CD4-positive, alpha-beta T cell (primary cell): Measurements from ENCODE around the gene CACNG7. TPM values are rescaled to one million over a fixed set of nuclear protein-coding genes. Genes with fewer than 3 reads are reported as not detected.
A peak's percentile ranks its signal among the peaks of the same experiment; 100 is the strongest.

ENCODE experiments used
- ATAC-seq: fragments of 200-7000 bp; cut with Tn5 transposase; one replicate; pipeline ENCODE4 v1.10.0; 2022; ENCODE audit warnings: mild to moderate bottlenecking; ENCODE audit not compliant: poor library complexity
- CTCF ChIA-PET: fragments of 350-600 bp; sonication (Branson Sonifier 250); formaldehyde crosslinking; loops from one replicate; lab custom pipeline; 2021; ENCODE audit warnings: antibody characterized with exemption, inconsistent platforms; lab: Charles Lee
- POLR2A ChIA-PET: fragments of 350-600 bp; sonication (Branson Sonifier 250); formaldehyde crosslinking; loops from one replicate; lab custom pipeline; 2021; ENCODE audit warnings: antibody characterized with exemption, inconsistent platforms; lab: Charles Lee
- DNase-seq, 14 experiments: peaks; one replicate each; pipeline ENCODE4 v3.0.0-alpha.2; 2013 to 2020; ENCODE audit warnings: mixed read lengths in 2 of 14
- H3K27ac ChIP-seq, 2 donors: one replicate each; pipeline versions ENCODE4 v1.5.1 to v1.7.0; 2013; ENCODE audit warnings: low read length in 2 of 2, low read depth in 1 of 2, mild to moderate bottlenecking in 1 of 2
- H3K27me3 ChIP-seq, 2 experiments: 1 replicate in 1 of 2; 2 replicates in 1 of 2; pipeline versions ENCODE4 v1.6.1 to v1.7.0; 2013; ENCODE audit warnings: low read length in 2 of 2, control low read depth in 1 of 2, mild to moderate bottlenecking in 1 of 2, moderate library complexity in 1 of 2; ENCODE audit not compliant: insufficient read depth in 2 of 2, control insufficient read depth in 1 of 2
- H3K36me3 ChIP-seq: one replicate; pipeline ENCODE4 v1.6.1; 2013; ENCODE audit warnings: low read length, control low read depth; ENCODE audit not compliant: insufficient read depth
- H3K4me1 ChIP-seq: one replicate; pipeline ENCODE4 v1.6.1; 2013; ENCODE audit warnings: low read length, control low read depth; ENCODE audit not compliant: insufficient read depth
- H3K4me3 ChIP-seq: one replicate; pipeline ENCODE4 v1.5.1; 2013; ENCODE audit warnings: mild to moderate bottlenecking, low read length, moderate library complexity
- H3K9me3 ChIP-seq, 2 experiments: 1 replicate in 1 of 2; 2 replicates in 1 of 2; pipeline versions ENCODE4 v1.6.1 to v1.7.0; 2013; ENCODE audit warnings: low read length in 2 of 2, mild to moderate bottlenecking in 2 of 2, control low read depth in 1 of 2, moderate library complexity in 1 of 2; ENCODE audit not compliant: control insufficient read depth in 1 of 2, insufficient read depth in 1 of 2
- H3K27ac Mint-ChIP-seq: one replicate; pipeline ENCODE4 v1.8.0; 2020; ENCODE audit warnings: mixed read lengths
- H3K27me3 Mint-ChIP-seq: one replicate; pipeline ENCODE4 v1.8.0; 2021; ENCODE audit warnings: mixed read lengths
- H3K36me3 Mint-ChIP-seq: one replicate; pipeline ENCODE4 v1.8.0; 2021; ENCODE audit warnings: low read depth, mixed read lengths
- H3K4me1 Mint-ChIP-seq: one replicate; pipeline ENCODE4 v1.8.0; 2021; ENCODE audit warnings: low read depth, mixed read lengths
- H3K4me3 Mint-ChIP-seq: one replicate; pipeline ENCODE4 v1.8.0; 2020; ENCODE audit warnings: mild to moderate bottlenecking, mixed read lengths
- H3K9me3 Mint-ChIP-seq: one replicate; pipeline ENCODE4 v1.8.0; 2020; ENCODE audit warnings: mixed read lengths
- intact Hi-C, 2 experiments: fragments of 100-400 bp; cut with DNase I in 1 of 2; cut with micrococcal nuclease in 1 of 2; formaldehyde crosslinking; loops; one replicate each; pipeline versions ENCODE4 v1.15.1 to v1.9.0; 2023 to 2025; cut with DNase I, micrococcal nuclease
- total RNA-seq, 174 experiments: library from RNA in 2 of 174; stranded (reverse) in 2 of 174; gene quantifications; one replicate each; pipeline ENCODE4 v1.2.3 and lab custom pipeline; 2021 to 2026
- TF ChIP-seq, protein P1 (sequence below): fragments of 200-600 bp; IDR thresholded peaks from one replicate; pipeline ENCODE4 v1.8.0; 2022; ENCODE audit warnings: antibody characterized with exemption, mild to moderate bottlenecking

The CACNG7 gene
- total RNA-seq, 2 experiments from 2014 or later: not detected

DNA sequence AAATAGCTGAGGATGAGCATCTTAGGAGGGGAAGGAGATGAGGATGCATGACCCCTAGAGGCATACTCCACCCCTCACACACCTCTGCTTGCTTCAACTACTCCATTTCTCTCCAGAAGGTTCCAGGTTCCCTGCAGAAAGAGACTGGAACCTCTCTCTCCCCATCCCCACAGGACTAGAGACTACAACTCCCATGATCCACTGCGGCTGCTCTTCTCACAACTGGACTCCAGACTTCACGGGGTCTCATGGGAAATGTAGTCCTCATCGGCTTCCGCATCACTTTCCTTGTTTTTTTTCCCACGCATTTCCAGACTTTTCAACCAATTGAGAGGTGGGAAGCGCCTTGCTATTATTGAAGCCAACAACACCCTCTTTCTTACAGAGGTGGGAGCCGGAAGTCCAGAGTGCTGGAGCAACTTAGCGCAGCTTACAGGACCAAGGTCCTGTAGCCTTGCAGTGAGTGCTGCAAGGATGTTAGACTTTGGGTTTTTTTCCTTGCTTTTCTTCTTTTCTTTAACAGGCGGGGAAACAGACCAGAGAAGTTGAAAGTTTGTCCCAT lies 68.4 kb downstream of the CACNG7 start:
- H3K9me3 Mint-ChIP-seq: no peaks in the 10 kb centered on the region
- ChIA-PET POLR2A (interaction anchor here (0.7 kb wide), 1 partner anchor 1499 kb away, joined by 3 read pairs; the partner anchor contains the start of gene ZNF628), CTCF (no interaction called here)
- TF ChIP-seq, protein P1, sequence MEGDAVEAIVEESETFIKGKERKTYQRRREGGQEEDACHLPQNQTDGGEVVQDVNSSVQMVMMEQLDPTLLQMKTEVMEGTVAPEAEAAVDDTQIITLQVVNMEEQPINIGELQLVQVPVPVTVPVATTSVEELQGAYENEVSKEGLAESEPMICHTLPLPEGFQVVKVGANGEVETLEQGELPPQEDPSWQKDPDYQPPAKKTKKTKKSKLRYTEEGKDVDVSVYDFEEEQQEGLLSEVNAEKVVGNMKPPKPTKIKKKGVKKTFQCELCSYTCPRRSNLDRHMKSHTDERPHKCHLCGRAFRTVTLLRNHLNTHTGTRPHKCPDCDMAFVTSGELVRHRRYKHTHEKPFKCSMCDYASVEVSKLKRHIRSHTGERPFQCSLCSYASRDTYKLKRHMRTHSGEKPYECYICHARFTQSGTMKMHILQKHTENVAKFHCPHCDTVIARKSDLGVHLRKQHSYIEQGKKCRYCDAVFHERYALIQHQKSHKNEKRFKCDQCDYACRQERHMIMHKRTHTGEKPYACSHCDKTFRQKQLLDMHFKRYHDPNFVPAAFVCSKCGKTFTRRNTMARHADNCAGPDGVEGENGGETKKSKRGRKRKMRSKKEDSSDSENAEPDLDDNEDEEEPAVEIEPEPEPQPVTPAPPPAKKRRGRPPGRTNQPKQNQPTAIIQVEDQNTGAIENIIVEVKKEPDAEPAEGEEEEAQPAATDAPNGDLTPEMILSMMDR: no peak
- intact Hi-C loops: loop anchor here in 1 of 2 experiments (5.0 kb wide), 3 partner anchors 110 to 140 kb away; partner anchors contain the start of genes MYADM, NDUFA3, OSCAR and PRPF31
- peaks cover 78% of the 10 kb centered on the region for H3K27me3 Mint-ChIP-seq
- peaks cover 57 to 58% of the 10 kb centered on the region in 2 experiments for H3K27me3 ChIP-seq
- no peak overlapping the region for H3K27ac ChIP-seq
- peaks cover 38% of the 10 kb centered on the region for H3K4me1 Mint-ChIP-seq
- peak overlapping the region; percentile 82 for H3K4me3 Mint-ChIP-seq
- peak overlapping the region; percentile 51 for H3K4me3 ChIP-seq
- DNase-seq (peak; percentile 32 to 86 (median 54)), ATAC-seq (peak; percentile 75)
- no peaks in the 10 kb centered on the region for H3K36me3 Mint-ChIP-seq
- peaks cover 33% of the 10 kb centered on the region for H3K4me1 ChIP-seq
- H3K9me3 ChIP-seq: peaks cover 0 to 37% of the 10 kb centered on the region in 2 experiments
- no peaks in the 10 kb centered on the region for H3K36me3 ChIP-seq
- no peak overlapping the region for H3K27ac Mint-ChIP-seq

- H3K9me3 Mint-ChIP-seq: no peaks in the 10 kb centered on the region
These were observed 69.1 kb downstream of the CACNG7 start for GRCh38 chr19:53977991-53978731.

More at GRCh38 chr19:53977991-53978731, 69.1 kb downstream of the CACNG7 start:
- H3K27me3 ChIP-seq: peaks cover 53 to 58% of the 10 kb centered on the region in 2 experiments
- peaks cover 72% of the 10 kb centered on the region for H3K27me3 Mint-ChIP-seq
- CTCF ChIA-PET: no interaction called here
- H3K36me3 Mint-ChIP-seq: no peaks in the 10 kb centered on the region
- peaks cover 0 to 37% of the 10 kb centered on the region in 2 experiments for H3K9me3 ChIP-seq
- H3K4me1 ChIP-seq: peaks cover 33% of the 10 kb centered on the region
- intact Hi-C loops: loop anchor here in 1 of 2 experiments (5.0 kb wide), 3 partner anchors 111 to 139 kb away; partner anchors contain the start of genes MYADM, NDUFA3, OSCAR and PRPF31
- H3K4me3 ChIP-seq: peak overlapping the region; percentile 51
- peak overlapping the region; percentile 82 for H3K4me3 Mint-ChIP-seq
- TF ChIP-seq, protein P1: no peak
- H3K36me3 ChIP-seq: no peaks in the 10 kb centered on the region
- no peak overlapping the region for H3K27ac ChIP-seq
- POLR2A ChIA-PET: interaction anchor here (0.7 kb wide), 1 partner anchor 1498 kb away, joined by 3 read pairs; the partner anchor contains the start of gene ZNF628
- ATAC-seq: peak; percentile 47
- peak in 7 of 14 experiments; percentile 11 to 71 (median 34) for DNase-seq
- peaks cover 38% of the 10 kb centered on the region for H3K4me1 Mint-ChIP-seq
- H3K27ac Mint-ChIP-seq: no peak overlapping the region
